Stimulated activated naive CD8-positive, alpha-beta T cell treated with anti-CD3 and anti-CD28 coated beads, Interleukin-15, Interleukin-2, amounts not matched to agents 100 ng/mL and 50 ng/mL, for 24 hours (primary cell): ENCODE measurements around the gene SLIT1.

Experiments used
- H3K27ac Mint-ChIP-seq: one replicate; pipeline ENCODE4 v1.8.0; 2021; ENCODE audit warnings: mild to moderate bottlenecking, mixed read lengths
- H3K27me3 Mint-ChIP-seq: one replicate; pipeline ENCODE4 v1.8.0; 2021; ENCODE audit warnings: mixed read lengths
- H3K36me3 Mint-ChIP-seq: one replicate; pipeline ENCODE4 v1.8.0; 2021; ENCODE audit warnings: low read depth, mixed read lengths
- H3K4me1 Mint-ChIP-seq: one replicate; pipeline ENCODE4 v1.8.0; 2021; ENCODE audit warnings: low read depth, mixed read lengths
- H3K4me3 Mint-ChIP-seq: one replicate; pipeline ENCODE4 v1.8.0; 2021; ENCODE audit warnings: mild to moderate bottlenecking, mixed read lengths
- H3K9me3 Mint-ChIP-seq: one replicate; pipeline ENCODE4 v1.8.0; 2021; ENCODE audit warnings: mixed read lengths

SLIT1 gene

DNA sequence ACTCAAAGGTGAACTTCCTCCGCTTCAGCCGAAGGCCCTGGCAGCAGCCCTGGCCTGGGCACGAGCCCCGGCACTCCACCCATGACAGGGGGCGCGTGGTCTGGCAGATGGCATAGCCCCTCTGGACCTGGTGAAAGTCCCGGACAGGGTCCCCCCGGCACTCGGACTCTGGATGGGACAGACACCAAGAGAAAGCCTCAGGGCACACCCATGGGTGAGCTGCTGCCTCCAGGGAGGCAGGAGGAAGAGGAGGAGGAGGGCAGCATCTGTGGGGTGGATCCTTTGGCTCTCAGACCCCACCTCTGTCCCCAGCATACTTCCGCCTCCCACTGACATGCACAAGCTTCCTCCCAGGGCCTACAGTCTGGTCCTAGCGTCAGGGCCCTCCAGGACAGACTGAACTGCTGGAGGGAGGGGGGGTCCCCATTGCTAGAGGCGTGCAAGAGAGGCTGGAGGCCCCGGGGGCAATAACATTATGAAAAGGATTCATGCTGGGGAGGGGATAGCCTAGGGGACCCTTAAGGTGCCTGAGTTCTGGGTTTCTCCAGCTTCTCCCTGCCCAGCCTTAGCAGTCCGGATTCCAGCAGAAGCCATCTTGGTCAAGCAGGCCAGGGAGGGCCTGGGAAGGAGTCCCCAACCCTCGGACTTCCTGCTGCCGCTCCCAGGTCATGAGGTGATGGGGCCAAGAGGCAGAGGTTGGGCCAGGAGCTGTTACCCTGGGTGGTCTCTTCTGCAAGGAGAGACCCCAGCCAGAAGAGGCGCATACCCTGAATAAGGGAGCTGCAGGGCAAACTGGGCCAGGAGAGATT lies 184.4 kb downstream of the SLIT1 start:
- Mint-ChIP-seq H3K9me3 (peaks cover 4% of the 10 kb centered on the region), H3K4me1 (no peaks in the 10 kb centered on the region), H3K4me3 (no peak overlapping the region), H3K36me3 (no peaks in the 10 kb centered on the region), H3K27me3 (peaks cover 4% of the 10 kb centered on the region), H3K27ac (no peak overlapping the region)

DNA sequence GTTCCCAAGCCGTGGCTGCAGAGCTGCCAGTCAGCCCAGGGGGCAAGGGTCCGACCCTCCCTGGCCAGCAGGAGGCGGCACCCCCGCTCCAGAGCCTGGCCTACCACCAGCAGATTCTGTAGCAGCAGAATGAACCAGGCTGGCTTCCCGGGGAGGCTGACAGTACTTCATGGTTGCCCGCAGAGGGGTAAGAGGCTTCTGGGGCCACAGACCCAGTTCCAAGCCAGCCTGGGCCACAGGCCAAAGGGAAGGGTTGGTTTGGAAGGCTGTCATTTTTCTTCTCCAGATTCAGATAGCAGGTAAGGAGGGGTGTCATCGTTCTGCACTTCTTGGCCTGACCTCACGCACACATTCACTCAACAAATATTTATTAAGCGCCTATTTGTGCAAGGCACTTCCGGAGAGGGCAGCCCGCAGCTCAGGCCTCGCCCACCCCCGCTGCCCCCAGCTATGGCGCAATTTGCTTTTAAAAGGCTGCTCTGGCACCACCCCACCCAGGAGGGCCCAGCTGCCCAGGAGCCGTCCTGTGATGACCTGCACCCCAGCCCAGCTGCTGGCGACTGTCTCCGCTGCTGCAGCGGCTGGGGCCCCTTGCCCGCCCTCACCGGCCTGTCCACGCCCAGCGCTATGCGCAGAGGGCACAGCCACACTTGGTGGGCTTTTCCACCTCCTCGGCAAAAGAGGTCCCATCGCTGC lies 185.1 kb downstream of the SLIT1 start:
- no peak overlapping the region for H3K4me3 Mint-ChIP-seq
- H3K4me1 Mint-ChIP-seq = no peaks in the 10 kb centered on the region
- no peak overlapping the region for H3K27ac Mint-ChIP-seq
- peaks cover 3% of the 10 kb centered on the region for H3K27me3 Mint-ChIP-seq
- peaks cover 3% of the 10 kb centered on the region for H3K9me3 Mint-ChIP-seq
- no peaks in the 10 kb centered on the region for H3K36me3 Mint-ChIP-seq

DNA sequence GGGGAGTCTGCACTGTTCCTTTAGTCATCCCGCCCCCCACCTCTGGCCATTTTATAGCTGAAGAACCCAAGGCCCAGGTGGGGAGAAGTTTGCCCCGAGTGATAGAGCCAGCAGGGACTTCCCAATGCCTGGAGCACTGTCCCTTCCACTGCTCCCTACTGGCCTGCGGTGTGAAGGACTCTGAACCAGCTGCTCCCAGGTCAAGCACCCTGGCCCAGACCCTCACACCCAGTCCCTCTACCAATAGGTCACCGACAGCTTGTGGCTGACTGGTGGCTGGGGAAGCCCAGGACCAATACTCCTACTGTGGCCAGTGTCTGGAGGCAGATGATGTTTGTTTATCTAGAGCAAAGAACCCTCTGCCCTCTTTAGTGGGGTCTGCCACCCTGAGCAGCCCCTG lies 185.8 kb downstream of the SLIT1 start:
- no peaks in the 10 kb centered on the region for H3K36me3 Mint-ChIP-seq
- H3K9me3 Mint-ChIP-seq = no peaks in the 10 kb centered on the region

DNA sequence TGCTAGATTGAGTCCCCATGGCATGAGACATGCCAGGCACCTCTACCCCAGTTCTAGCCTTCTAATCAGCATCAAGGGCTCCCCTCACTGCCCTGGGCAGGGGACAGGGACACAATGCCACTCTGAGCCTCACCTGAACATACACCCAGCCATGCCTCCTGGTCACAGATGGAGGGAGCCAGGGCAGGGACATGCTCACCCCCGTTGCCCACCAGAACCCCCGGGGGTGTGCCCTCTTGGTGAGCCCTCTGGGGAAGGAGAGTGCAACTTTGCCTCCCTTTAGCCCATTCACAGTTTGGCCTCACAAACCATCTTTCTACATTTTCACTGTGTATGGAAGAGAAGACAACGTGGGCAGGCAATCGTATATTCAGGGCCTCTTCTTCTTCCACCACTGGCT lies 186.4 kb downstream of the SLIT1 start:
- Mint-ChIP-seq H3K9me3 (no peaks in the 10 kb centered on the region), H3K36me3 (no peaks in the 10 kb centered on the region)

More for the DNA sequence above, 185.8 kb downstream of the SLIT1 start:
- H3K27me3 Mint-ChIP-seq = no peaks in the 10 kb centered on the region
- no peak overlapping the region for H3K27ac Mint-ChIP-seq
- H3K4me1 Mint-ChIP-seq = no peaks in the 10 kb centered on the region
- no peak overlapping the region for H3K4me3 Mint-ChIP-seq

DNA sequence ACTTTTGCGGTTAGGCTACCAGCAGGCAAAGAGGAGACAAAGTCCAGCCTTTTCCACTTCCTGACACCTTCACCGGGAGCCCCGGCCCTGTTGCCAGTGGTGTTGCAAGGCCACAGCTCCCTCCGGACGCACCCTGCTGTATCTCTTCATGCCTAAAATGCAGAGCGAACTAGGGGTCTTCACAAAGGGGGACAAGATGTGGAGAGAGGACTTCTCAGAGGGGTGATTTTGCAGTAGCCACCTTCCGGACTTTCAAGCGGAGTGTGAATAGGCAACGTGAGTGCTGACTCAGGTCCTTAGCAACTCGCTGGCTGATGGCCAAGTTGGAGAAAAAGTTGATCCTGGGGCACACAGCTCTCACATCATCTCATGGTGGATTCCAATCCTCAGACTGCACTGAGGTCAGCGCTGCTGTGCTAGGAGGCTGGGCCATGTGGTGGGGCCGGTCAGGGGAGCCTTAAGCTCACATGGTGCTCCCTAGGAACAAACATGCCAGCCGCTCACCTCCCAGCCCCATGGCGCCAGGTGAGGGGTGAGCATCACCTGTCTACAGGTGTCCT lies 187.3 kb downstream of the SLIT1 start:
- no peaks in the 10 kb centered on the region for H3K27me3 Mint-ChIP-seq
- no peaks in the 10 kb centered on the region for H3K4me1 Mint-ChIP-seq
- H3K9me3 Mint-ChIP-seq = no peaks in the 10 kb centered on the region
- no peak overlapping the region for H3K27ac Mint-ChIP-seq
- no peak overlapping the region for H3K4me3 Mint-ChIP-seq
- H3K36me3 Mint-ChIP-seq = no peaks in the 10 kb centered on the region

More for the DNA sequence above, 186.4 kb downstream of the SLIT1 start:
- Mint-ChIP-seq H3K4me3 (no peak overlapping the region), H3K4me1 (no peaks in the 10 kb centered on the region), H3K27ac (no peak overlapping the region), H3K27me3 (no peaks in the 10 kb centered on the region)

DNA sequence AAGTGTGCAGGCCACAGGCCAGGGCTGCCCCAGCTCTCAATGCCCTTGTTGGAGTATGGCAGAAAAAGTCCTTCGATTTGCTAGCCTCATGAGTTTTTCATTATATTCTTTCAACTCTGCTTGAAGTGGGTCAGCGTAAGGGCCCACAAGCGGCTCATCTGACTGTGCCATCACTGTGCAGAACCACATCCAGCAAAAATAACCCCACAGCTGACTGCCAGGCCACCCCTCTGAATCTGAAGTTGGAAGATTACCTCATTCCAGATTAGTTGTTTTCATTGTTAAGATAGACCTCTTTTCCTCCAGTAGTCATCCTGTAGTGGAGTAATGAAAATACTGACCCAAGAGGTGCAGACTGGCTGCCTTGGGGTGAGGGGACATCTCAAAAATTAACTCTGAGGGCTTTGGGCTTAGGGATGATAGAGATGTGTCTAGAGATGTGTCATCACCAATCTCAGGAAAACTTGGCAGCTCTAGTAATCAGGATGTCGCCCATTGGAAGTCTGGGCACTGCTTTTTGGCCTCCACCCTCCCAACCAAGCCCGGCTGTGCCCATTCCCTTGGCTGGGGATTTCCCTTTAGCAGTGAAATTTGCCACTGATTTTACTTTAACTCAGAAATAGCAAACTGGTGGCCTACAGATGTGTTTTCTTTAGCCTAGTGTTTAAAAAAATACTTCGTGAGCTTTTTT lies 189.3 kb downstream of the SLIT1 start:
- Mint-ChIP-seq H3K27ac (no peak overlapping the region), H3K36me3 (no peaks in the 10 kb centered on the region), H3K27me3 (no peaks in the 10 kb centered on the region), H3K4me3 (no peak overlapping the region), H3K9me3 (no peaks in the 10 kb centered on the region), H3K4me1 (peaks cover 3% of the 10 kb centered on the region)

DNA sequence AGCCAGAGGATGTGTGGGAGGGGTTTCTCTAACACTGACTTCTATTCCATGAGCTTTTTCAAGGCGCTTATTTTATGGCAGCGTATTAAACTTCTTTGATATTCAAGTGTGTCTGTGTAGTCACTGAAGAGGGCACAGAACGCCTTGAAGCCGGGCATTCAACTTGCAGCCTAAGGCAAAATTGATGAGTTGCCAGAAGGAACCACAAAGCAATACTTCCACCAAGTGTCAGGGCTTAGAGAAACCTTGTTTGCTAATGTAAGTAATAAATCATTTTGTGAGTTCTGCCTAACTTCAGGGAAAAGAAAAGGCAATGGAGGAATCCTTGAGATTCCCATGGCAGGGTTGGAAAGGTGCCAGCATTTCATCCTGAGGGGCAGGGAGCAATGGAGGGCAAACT lies 189.9 kb downstream of the SLIT1 start:
- Mint-ChIP-seq H3K4me1 (peaks cover 8% of the 10 kb centered on the region), H3K9me3 (no peaks in the 10 kb centered on the region), H3K4me3 (no peak overlapping the region), H3K27ac (no peak overlapping the region), H3K27me3 (no peaks in the 10 kb centered on the region), H3K36me3 (no peaks in the 10 kb centered on the region)

DNA sequence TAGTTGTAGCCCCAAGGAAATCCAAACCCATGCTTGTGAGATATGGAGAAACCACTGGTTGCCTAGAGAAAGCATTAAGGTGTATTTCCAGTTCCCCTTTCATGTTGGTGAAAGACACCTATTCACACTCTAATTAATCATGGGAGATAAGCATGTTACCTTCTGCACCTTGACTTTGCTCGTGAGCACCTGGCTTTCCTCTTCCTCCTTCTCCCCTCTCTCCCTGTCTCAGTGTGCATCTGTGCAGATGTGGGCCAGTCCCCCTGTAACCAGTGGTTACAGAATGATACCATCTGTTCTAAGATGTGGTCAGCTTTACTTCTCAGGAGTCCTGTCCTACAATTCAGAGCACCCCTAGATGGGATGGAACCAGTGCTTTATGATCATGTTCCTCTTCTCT lies 193.0 kb downstream of the SLIT1 start:
- Mint-ChIP-seq H3K9me3 (no peaks in the 10 kb centered on the region), H3K36me3 (no peaks in the 10 kb centered on the region), H3K27me3 (no peaks in the 10 kb centered on the region), H3K27ac (no peak overlapping the region), H3K4me1 (peaks cover 8% of the 10 kb centered on the region), H3K4me3 (no peak overlapping the region)

DNA sequence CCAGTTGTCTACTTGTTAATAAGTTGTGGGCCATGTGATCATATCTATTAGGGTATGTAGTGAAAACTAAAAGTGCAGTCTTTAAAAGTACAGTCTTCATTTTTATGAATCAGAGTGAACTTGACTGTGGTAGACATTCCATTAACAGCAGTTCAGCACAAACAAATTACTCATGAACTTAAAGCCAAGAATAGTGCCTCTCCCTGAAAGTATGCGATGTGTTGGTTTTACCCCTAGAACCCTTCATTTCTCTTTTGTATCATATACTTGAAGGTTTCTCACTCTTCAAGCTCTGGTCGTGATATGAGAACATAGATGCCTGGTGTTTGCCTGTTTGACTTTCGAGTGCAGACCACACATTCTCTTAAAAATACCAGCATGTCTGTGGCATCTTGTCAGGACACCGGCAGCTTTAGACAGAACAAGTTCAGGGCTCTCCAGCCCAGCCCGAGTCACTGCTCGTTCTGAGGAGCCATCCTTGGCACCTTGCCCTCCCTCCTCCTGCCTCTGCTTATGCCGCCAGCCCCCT lies 194.4 kb downstream of the SLIT1 start:
- H3K4me1 Mint-ChIP-seq = peaks cover 8% of the 10 kb centered on the region
- H3K9me3 Mint-ChIP-seq = no peaks in the 10 kb centered on the region
- no peaks in the 10 kb centered on the region for H3K36me3 Mint-ChIP-seq
- no peak overlapping the region for H3K27ac Mint-ChIP-seq
- H3K27me3 Mint-ChIP-seq = no peaks in the 10 kb centered on the region
- no peak overlapping the region for H3K4me3 Mint-ChIP-seq

DNA sequence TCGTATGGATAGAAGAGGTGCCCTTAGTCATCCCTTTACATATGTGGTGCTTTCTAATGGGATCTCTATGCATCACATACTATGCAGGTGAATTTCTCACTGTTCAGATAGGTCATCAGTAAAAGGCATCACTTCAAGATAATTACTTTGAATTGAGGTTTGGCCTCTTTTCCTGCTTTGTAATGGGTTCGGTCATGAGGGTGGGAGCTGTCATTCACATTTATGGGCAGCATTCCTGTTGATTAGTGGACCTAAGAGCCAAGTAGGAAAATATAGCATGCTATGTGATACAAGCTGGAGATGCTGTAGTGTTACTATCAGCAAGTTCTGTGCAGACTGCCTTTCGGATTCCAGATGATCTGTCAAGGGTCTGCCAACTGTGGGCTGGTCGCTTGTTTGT lies 197.3 kb downstream of the SLIT1 start:
- Mint-ChIP-seq H3K9me3 (no peaks in the 10 kb centered on the region), H3K27me3 (no peaks in the 10 kb centered on the region)

DNA sequence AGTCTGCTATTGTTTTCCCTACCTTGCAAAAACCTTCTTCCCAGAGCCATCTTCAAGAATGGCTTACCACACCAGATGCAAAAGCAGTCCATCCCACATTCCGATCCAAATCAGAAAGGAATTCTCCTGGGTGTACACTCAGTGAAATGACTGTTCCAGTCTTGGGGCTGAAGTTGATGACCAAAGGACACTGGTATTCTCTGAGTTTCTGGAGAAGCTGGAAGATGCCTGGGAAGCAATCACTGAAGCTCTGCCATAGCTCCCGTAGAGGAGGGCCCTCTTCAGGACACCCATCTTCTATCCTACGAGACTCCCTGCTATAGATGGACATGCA lies 197.9 kb downstream of the SLIT1 start:
- Mint-ChIP-seq H3K27me3 (no peaks in the 10 kb centered on the region), H3K4me1 (peaks cover 17% of the 10 kb centered on the region), H3K9me3 (no peaks in the 10 kb centered on the region), H3K27ac (no peak overlapping the region), H3K36me3 (peaks cover under 1% of the 10 kb centered on the region), H3K4me3 (no peak overlapping the region)

More for the DNA sequence above, 197.3 kb downstream of the SLIT1 start:
- Mint-ChIP-seq H3K27ac (no peak overlapping the region), H3K36me3 (no peaks in the 10 kb centered on the region), H3K4me3 (no peak overlapping the region), H3K4me1 (peaks cover 19% of the 10 kb centered on the region)

DNA sequence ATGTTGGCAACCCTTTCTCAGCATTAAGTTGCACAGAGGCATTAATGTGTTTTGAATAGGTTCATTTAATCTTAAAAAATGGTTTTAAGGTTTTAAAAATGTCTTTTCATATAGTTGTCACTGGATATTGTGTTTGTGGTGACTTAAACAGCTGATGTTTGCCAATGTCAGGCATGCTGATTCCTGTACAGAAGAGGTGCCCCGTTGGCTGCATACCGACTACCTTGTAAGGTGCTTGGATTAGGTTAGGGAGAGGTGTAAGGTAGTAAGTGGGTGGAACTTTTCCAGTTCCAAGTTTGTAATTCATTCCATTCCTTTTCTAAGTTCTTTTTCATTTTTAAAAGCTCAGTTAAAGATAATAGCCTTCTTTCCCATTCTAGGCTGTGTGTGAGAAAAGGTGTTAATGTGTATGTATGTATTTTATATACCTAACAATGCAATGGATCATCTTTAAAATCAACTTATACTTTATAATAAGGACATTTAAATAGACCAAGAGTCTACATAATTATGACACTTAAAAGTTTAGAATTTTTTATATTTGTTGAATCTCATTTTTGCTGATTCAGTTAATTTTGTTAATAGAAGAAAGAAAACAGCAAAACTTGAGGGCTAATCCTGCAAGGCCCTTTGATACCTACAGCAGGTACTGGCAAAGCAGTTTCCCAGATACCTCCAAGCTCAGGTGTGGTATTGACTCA lies 198.5 kb downstream of the SLIT1 start:
- no peak overlapping the region for H3K4me3 Mint-ChIP-seq

DNA sequence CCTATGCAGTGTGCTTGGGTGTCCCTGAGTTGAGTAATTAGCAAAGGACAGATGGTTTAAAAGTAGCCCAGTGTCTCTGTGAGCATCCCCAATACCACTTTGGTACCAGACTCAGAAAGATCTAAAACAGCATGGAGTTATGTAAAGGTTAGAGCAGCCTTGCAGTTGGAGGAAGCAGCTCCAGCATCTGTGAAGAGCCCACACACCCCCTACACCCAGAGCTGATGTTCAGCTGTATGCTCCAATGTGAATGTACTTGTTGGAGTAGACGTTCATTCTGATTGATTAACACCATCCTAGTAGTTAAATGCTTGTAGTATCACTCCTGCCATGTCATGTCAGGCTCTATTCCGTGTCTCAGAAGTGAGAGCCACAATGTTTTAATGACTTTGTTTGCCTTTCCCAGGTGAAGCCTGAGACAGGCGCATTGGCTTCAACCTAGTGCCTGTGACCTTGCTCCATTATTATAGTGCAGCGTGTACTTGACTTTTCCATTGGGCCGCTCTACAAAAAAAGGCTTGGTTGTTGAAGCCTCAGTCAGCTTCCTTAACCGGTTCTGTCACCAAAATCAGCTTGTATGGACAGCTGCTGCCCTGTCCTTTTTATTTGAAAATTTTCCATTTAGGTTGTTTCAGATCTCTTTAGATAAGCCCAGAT lies 199.4 kb downstream of the SLIT1 start:
- no peaks in the 10 kb centered on the region for H3K27me3 Mint-ChIP-seq
- peaks cover 15% of the 10 kb centered on the region for H3K36me3 Mint-ChIP-seq
- H3K4me3 Mint-ChIP-seq = no peak overlapping the region
- H3K4me1 Mint-ChIP-seq = peaks cover 15% of the 10 kb centered on the region
- no peak overlapping the region for H3K27ac Mint-ChIP-seq
- H3K9me3 Mint-ChIP-seq = no peaks in the 10 kb centered on the region

More for the DNA sequence above, 198.5 kb downstream of the SLIT1 start:
- Mint-ChIP-seq H3K27me3 (no peaks in the 10 kb centered on the region), H3K36me3 (peaks cover 5% of the 10 kb centered on the region), H3K9me3 (no peaks in the 10 kb centered on the region), H3K4me1 (peaks cover 15% of the 10 kb centered on the region), H3K27ac (no peak overlapping the region)

DNA sequence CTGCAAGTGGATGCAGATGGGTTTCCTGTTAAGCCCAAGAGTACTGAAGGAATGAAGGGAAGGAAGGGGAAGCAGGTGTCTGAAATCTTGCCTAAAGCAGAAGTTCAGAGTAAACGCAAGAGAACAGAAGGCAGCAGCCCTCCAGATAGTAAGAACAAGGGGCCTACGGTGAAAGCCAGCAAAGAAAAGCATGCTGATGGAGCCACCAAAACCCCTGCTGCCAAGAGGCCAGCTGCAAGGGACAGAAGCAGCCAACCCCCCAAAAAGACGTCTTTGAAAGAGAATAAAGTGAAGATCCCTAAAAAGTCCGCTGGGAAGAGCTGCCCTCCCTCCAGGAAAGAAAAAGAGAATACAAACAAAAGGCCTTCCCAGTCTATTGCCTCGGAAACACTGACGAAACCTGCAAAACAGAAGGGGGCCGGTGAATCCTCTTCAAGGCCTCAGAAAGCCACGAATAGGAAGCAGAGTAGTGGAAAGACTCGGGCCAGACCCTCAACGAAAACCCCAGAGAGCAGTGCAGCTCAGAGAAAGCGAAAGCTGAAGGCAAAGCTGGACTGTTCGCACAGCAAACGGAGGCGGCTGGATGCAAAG lies 201.1 kb downstream of the SLIT1 start:
- peaks cover 11% of the 10 kb centered on the region for H3K4me1 Mint-ChIP-seq
- H3K9me3 Mint-ChIP-seq = no peaks in the 10 kb centered on the region
- peaks cover 22% of the 10 kb centered on the region for H3K36me3 Mint-ChIP-seq
- H3K27me3 Mint-ChIP-seq = no peaks in the 10 kb centered on the region
- peak overlapping the region; percentile 60 for H3K4me3 Mint-ChIP-seq
- no peak overlapping the region for H3K27ac Mint-ChIP-seq
